Spinal cord (tissue), 10 donors: ENCODE data around the gene CEP290. TPM values are rescaled to one million over a fixed set of nuclear protein-coding genes. Genes with fewer than 3 reads are reported as not detected.
"Not testable (repeated sequence)": the region's sequence is repeated elsewhere in the genome, so short reads cannot be mapped to it uniquely, and the experiment has no call there.

Experiments used
- DNase-seq, 6 donors: peaks; one replicate each; pipeline versions ENCODE4 v3.0.0 to v3.0.0-alpha.2; 2013 to 2015; ENCODE audit warnings: low spot score in 6 of 6, low read depth in 4 of 6
- H3K27ac ChIP-seq: one replicate; pipeline ENCODE4 v1.5.1; 2013; ENCODE audit warnings: low read depth, low read length, control low read depth
- H3K27me3 ChIP-seq: one replicate; pipeline ENCODE4 v1.6.1; 2013; ENCODE audit warnings: low read length; ENCODE audit not compliant: control insufficient read depth, insufficient read depth
- H3K36me3 ChIP-seq: one replicate; pipeline ENCODE4 v1.6.1; 2013; ENCODE audit warnings: low read length; ENCODE audit not compliant: control insufficient read depth, insufficient read depth
- H3K4me1 ChIP-seq: one replicate; pipeline ENCODE4 v1.6.1; 2013; ENCODE audit warnings: low read length; ENCODE audit not compliant: control insufficient read depth, insufficient read depth
- H3K4me3 ChIP-seq: one replicate; pipeline ENCODE4 v1.5.1; 2013; ENCODE audit warnings: low read depth, low read length, control low read depth
- H3K9me3 ChIP-seq: one replicate; pipeline ENCODE4 v1.6.1; 2013; ENCODE audit warnings: low read length; ENCODE audit not compliant: control insufficient read depth, insufficient read depth
- WGBS: methylation state at CpG from one replicate; pipeline ENCODE4 v1.1.5; 2013; ENCODE audit warnings: missing lambda C conversion rate; ENCODE audit not compliant: insufficient coverage; 5-methylcytosine and 5-hydroxymethylcytosine counted together
- polyA plus RNA-seq, 2 donors: library from polyadenylated mRNA; unstranded; fragments of 120-200 nt; gene quantifications; one replicate each; pipeline ENCODE4 v1.2.1, GENCODE V29; 2013; ENCODE audit not compliant: insufficient read length in 2 of 2
- total RNA-seq, 2 donors: library from RNA; depleted of rRNA in 1 of 2; stranded (reverse); fragments of 120-200 nt in 1 of 2; fragments of >200 nt in 1 of 2; gene quantifications; one replicate each; pipeline versions ENCODE4 v1.2.3 to v1.2.4, GENCODE V29; 2013 to 2014
- donor health status: healthy.

CEP290 gene
- total and polyA plus RNA-seq, 4 donors, result 15.3 to 35.2 (median 23.9) TPM

DNA sequence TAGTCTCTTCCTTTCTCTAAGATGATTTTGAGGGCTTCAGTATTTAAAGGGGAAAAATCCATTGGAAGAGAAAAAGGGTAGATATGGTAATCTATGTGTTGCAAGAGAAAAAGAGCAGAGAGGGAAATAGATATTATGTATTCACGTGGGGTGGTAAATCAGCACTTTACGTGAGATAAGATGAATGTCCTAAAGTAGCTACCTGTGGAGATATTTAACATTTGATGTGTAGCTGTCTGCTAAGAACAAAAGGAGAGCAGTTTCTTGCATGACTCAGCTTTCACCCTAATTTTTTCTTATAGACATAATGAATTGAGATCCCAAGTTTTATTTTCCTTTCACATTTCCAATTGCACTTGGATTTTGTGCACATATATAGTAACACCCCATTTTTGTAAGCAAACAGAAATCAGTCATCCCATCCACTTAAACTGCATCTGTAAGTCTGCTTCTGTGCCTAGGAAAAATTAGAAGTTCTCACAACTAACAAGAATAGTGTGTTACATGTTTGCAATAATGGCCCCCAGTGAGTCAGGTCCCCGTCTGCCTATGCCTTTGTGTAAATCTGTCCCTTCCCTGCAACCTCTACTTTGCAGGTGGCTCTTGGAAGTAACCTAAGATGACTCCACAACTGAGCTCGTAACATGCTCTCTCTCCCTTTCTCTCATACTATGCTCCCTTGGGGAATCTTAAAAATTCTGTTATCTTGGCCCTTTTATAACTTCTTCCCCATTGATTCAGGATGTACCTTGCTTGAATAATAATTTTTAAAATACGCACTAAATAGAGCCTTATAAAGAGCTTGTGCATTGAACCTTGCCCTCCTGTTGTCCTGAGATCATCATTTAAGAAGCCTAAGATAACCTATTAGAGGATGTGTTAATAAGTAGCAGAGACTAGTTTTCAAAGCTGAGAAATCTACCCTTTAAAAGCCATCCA lies 3.9 kb upstream of the CEP290 start:
- Histone ChIP-seq H3K36me3 (no peaks in the 10 kb centered on the region), H3K4me3 (no peak overlapping the region), H3K4me1 (peaks cover 5% of the 10 kb centered on the region), H3K27me3 (no peaks in the 10 kb centered on the region), H3K9me3 (no peaks in the 10 kb centered on the region), H3K27ac (no peak overlapping the region)
- WGBS, result 100% methylated on average over 1 of the region's 5 CpGs
- DNase-seq, result no peak

DNA sequence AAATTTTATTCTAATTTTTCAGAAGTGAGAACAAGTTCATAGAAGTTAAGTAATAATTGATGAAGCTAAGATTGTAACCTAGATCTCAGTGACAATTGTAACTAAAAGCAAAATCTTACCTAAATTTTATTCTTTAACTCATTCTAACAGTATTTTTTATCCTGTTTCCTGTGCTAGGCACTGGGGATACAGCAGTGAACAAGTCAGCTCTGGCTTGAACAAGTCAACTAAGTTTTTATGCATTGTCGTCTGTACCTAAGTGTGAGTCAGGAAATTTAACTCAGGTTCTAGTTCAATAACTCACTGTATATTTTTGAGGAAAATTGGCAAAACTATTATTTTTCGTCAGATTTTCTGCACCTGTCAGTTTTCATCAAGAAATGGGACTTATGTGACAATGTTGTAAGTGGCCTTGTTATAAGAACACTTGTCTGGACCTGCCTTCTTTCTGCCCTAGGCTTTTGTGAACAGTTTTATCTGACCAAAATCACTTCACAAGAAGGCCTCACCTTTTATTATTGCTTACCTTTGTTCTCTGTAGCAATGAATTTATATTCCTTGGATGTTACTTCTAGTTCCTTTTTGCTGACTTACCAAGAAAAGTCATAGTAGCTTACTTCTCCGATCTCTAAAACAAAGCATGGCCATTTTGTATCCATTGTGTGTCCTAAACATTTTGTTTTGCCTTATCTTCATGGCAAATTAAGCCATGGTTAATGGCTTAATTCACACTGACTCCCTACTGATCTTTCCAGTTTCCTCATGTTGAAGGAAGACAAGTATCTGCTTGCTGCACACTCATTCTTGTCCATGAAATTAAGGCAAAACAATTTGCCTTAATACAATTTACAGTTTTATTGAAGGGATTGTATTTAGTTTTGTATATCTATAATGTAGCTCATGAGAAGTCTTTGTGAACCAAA lies 2.9 kb upstream of the CEP290 start:
- Histone ChIP-seq H3K27me3 (no peaks in the 10 kb centered on the region), H3K4me3 (no peak overlapping the region), H3K27ac (no peak overlapping the region), H3K4me1 (peaks cover 5% of the 10 kb centered on the region), H3K36me3 (peaks cover 1% of the 10 kb centered on the region), H3K9me3 (no peaks in the 10 kb centered on the region)
- no peak for DNase-seq
- 40% methylated on average over 1 of the region's 3 CpGs for WGBS

DNA sequence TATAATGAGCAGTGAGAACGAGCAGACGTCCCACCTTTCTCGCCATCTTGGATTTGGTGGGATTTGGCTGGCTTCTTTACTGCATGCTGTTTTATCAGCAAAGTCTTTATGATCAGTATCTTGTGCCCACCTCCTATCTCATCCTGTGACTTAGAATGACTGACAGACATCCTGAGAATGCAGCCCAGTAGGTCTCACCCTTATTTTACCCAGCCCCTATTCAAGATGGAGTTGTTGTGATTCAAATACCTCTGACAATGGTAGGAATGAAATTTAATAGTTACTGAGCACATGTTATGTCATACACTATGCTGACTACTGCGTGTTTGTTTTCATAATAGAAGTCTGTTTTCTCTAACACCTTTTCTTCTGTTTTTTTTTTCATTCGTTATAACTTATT lies 2.1 kb upstream of the CEP290 start:
- WGBS, result no CpG with 5 or more reads among the region's 5 CpGs
- H3K36me3 ChIP-seq, result peaks cover 4% of the 10 kb centered on the region
- no peak overlapping the region for H3K27ac ChIP-seq
- H3K9me3 ChIP-seq, result no peaks in the 10 kb centered on the region
- no peak for DNase-seq
- no peak overlapping the region for H3K4me3 ChIP-seq
- H3K4me1 ChIP-seq, result peaks cover 5% of the 10 kb centered on the region
- H3K27me3 ChIP-seq, result no peaks in the 10 kb centered on the region

DNA sequence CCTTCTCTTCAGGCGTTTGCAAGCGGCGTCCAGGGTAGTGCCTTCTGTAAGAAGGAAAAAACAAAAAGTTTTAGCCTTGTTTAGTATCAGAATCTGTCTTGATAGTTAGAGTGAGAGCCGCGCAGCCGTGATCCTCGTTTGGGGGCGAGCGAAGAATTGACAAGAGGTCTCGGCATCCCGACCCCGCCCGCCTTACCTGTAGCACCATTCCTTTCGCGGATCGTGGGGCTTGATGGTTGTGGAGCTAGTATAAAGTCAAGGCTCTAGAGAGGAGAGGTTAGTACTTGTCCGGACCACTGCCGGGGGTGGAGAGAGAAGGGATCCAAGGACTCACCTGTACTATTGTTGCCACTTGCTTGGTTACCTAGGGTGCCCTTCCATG lies 713 bp upstream of the CEP290 start:
- DNase-seq, result peak in 1 of 6 donors; percentile 22
- no peaks in the 10 kb centered on the region for H3K27me3 ChIP-seq
- H3K9me3 ChIP-seq, result no peaks in the 10 kb centered on the region
- H3K4me3 ChIP-seq, result peak overlapping the region; percentile 100
- WGBS, result 0% methylated on average over 18 of the region's 18 CpGs
- H3K27ac ChIP-seq, result peak overlapping the region; percentile 96
- peaks cover 8% of the 10 kb centered on the region for H3K36me3 ChIP-seq
- H3K4me1 ChIP-seq, result peaks cover 5% of the 10 kb centered on the region

DNA sequence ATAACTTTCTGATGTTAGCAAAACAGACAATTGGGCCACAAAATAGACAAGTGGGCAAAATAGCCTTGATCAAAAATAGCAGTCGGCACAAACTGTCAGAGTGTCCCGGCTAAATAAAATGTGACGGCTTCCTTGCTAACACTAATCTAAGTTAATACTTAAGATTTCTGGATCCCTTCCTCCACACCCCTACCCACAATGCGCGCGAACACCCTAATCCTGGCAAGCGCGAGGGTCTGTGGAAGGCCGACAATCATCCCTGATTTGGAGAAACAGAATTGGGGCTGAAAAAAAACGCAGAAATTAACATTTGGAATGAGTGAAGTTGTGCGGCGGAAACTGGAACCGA lies 489 bp downstream of the CEP290 start:
- peaks cover 5% of the 10 kb centered on the region for H3K4me1 ChIP-seq
- H3K27ac ChIP-seq, result peak overlapping the region; percentile 96
- H3K4me3 ChIP-seq, result peak overlapping the region; percentile 100
- H3K36me3 ChIP-seq, result peaks cover 8% of the 10 kb centered on the region
- 10% methylated on average over 10 of the region's 13 CpGs for WGBS
- no peak for DNase-seq
- no peaks in the 10 kb centered on the region for H3K27me3 ChIP-seq
- H3K9me3 ChIP-seq, result no peaks in the 10 kb centered on the region

DNA sequence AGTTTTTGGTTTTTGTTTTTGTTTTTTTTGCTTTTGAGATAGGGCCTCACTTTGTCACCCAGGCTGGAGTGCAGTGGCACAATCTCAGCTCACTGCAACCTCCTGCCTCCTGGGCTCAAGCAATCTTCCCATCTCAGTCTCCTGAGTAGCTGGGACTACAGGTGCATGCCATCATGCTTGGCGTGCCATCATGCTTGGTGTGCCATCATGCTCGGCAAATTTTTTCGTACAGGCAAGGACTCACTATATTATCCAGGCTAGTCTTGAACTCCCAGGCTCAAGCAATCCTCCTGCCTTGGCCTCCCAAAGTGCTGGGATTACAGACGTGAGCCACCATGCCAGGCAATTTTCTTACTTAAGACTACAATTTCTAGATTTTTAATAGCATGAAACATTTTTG lies 2.2 kb downstream of the CEP290 start:
- DNase-seq, H3K27me3 ChIP-seq, H3K36me3 ChIP-seq, H3K4me1 ChIP-seq, H3K4me3 ChIP-seq, H3K9me3 ChIP-seq, H3K27ac ChIP-seq: not testable (repeated sequence)
- whole genome bisulfite sequencing, result 98% methylated on average over 4 of the region's 4 CpGs

DNA sequence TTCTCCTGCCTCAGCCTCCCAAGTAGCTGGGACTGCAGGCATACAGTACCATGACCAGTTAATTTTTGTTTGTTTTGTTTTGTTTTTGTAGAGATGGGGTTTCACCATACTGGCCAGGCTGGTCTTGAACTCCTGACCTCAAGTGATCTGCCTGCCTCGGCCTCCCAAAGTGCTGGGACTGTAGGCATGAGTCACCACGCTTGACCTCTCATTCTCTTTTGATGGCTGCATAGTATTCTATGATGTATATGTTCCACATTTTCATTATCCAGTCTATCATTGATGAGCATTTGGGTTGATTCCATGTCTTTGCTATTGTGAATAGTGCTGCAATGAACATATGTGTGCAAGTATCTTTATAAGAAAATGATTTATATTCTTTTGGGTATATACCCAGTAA lies 8.7 kb downstream of the CEP290 start:
- not testable (repeated sequence) for H3K4me1 ChIP-seq, H3K4me3 ChIP-seq, H3K9me3 ChIP-seq, H3K27me3 ChIP-seq, H3K36me3 ChIP-seq, DNase-seq, H3K27ac ChIP-seq
- no CpG with 5 or more reads among the region's 2 CpGs for WGBS

DNA sequence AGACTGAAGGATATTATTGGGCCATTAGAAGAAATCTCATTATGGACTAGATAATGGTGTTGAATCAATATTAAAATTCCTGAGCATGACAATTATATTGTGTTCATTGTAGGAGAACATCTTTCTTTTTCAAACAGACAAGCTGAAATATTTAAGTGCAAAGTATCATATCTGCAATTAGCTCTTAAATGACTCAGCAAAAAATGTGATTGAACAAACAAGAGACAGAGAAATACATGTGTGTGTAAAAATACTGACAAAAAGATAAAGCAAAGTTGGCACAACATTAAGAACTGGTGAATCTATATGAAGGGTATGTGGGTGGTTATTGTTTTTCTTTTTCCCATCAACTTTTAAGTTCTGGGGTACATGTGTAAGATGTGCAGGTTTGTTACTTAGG lies 9.5 kb downstream of the CEP290 start:
- Histone ChIP-seq H3K9me3 (no peaks in the 10 kb centered on the region), H3K36me3 (no peaks in the 10 kb centered on the region), H3K4me1 (no peaks in the 10 kb centered on the region), H3K4me3 (no peak overlapping the region), H3K27me3 (no peaks in the 10 kb centered on the region), H3K27ac (no peak overlapping the region)
- DNase-seq, result no peak

DNA sequence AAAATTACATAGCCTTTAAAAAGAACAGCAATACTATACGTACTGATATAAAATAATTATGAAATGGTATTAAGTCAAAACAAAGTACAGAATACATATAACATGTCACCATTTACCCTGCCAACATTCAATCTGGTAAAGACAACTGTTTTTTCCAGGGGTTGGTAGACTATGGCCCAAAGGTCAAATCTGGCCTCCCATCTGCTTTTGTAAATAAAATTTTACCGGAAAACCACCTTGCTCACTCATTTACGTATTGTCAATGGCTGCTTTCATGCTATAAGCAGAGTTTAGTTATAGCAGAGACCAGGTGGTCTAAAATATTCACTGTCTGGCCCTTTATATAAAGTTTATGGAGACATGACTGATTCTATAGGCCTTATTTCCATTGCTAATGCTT lies 14.0 kb downstream of the CEP290 start:
- WGBS, result no CpG with 5 or more reads among the region's 3 CpGs
- DNase-seq, result no peak
- no peaks in the 10 kb centered on the region for H3K4me1 ChIP-seq
- no peak overlapping the region for H3K4me3 ChIP-seq
- H3K9me3 ChIP-seq, result no peaks in the 10 kb centered on the region
- H3K36me3 ChIP-seq, result peaks cover 3% of the 10 kb centered on the region
- no peaks in the 10 kb centered on the region for H3K27me3 ChIP-seq
- no peak overlapping the region for H3K27ac ChIP-seq
